HCT116 (cell line): Measurements from ENCODE around the gene MAST4.

ENCODE experiments used
- EZH2 ChIP-seq: fragments of 200-600 bp; sonication (generic); IDR thresholded peaks from 2 replicates; pipeline ENCODE4 v1.6.1; 2017; ENCODE audit warnings: antibody characterized with exemption, mixed run types
- SIN3A ChIP-seq: IDR thresholded peaks from 2 replicates; pipeline ENCODE4 v1.6.1; 2012; ENCODE audit warnings: low read depth
- TF ChIP-seq, protein P1 (sequence below): IDR thresholded peaks from 2 replicates; pipeline ENCODE4 v1.6.1; 2012
- TF ChIP-seq, protein P2 (sequence below), 3 experiments: fragments of 200-600 bp in 1 of 3; sonication (generic) in 1 of 3; IDR thresholded peaks in 2 of 3; conservative IDR thresholded peaks in 1 of 3; 2 replicates each; pipeline ENCODE4 v1.5.1; 2012 to 2017; ENCODE audit warnings: low read depth in 2 of 3, low read length in 2 of 3, antibody characterized with exemption in 1 of 3, borderline replicate concordance in 1 of 3, control low read depth in 1 of 3, mild to moderate bottlenecking in 1 of 3, mixed read lengths in 1 of 3, mixed run types in 1 of 3, moderate library complexity in 1 of 3; ENCODE audit not compliant: insufficient read depth in 1 of 3

GRCh38 chr5:66982056-66982387, 385.8 kb downstream of the MAST4 start:
- TF ChIP-seq SIN3A (no peak), EZH2 (no peak)
- TF ChIP-seq, protein P1, sequence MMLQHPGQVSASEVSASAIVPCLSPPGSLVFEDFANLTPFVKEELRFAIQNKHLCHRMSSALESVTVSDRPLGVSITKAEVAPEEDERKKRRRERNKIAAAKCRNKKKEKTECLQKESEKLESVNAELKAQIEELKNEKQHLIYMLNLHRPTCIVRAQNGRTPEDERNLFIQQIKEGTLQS, result no peak
- TF ChIP-seq, protein P2, sequence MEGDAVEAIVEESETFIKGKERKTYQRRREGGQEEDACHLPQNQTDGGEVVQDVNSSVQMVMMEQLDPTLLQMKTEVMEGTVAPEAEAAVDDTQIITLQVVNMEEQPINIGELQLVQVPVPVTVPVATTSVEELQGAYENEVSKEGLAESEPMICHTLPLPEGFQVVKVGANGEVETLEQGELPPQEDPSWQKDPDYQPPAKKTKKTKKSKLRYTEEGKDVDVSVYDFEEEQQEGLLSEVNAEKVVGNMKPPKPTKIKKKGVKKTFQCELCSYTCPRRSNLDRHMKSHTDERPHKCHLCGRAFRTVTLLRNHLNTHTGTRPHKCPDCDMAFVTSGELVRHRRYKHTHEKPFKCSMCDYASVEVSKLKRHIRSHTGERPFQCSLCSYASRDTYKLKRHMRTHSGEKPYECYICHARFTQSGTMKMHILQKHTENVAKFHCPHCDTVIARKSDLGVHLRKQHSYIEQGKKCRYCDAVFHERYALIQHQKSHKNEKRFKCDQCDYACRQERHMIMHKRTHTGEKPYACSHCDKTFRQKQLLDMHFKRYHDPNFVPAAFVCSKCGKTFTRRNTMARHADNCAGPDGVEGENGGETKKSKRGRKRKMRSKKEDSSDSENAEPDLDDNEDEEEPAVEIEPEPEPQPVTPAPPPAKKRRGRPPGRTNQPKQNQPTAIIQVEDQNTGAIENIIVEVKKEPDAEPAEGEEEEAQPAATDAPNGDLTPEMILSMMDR (IDR thresholded peaks at IDR 0.05 in 2 of 3, conservative IDR thresholded peaks at IDR 0.05 in 1 of 3; ENCODE audit: borderline replicate concordance in 1 of 3, insufficient read depth in 1 of 3, low read depth in 2 of 3, low read length in 2 of 3), result no peak
